Caki2 (cell line): ENCODE results near the gene SLAMF7. TPM values are rescaled to one million over a fixed set of nuclear protein-coding genes. Genes with fewer than 3 reads are reported as not detected.

Source experiments
- DNase-seq: peaks from one replicate; pipeline ENCODE4 v3.0.0-alpha.2; 2015; ENCODE audit warnings: low read depth
- in situ Hi-C: cut with HindIII; loops from 2 replicates; pipeline ENCODE4 v1.10.0; 2016; ENCODE audit warnings: low sequenced_read_pairs, low pct_unique_long_range_greater_than_20kb, mixed read lengths
- total RNA-seq: library from RNA; depleted of rRNA; stranded (reverse); fragments of >200 nt; shearing (Covaris generic); gene quantifications from 2 replicates; pipeline ENCODE4 v1.2.3, GENCODE V29; 2014; ENCODE audit warnings: low replicate concordance

SLAMF7 gene
- total RNA-seq, 1 experiment from 2014 or later: not detected

DNA sequence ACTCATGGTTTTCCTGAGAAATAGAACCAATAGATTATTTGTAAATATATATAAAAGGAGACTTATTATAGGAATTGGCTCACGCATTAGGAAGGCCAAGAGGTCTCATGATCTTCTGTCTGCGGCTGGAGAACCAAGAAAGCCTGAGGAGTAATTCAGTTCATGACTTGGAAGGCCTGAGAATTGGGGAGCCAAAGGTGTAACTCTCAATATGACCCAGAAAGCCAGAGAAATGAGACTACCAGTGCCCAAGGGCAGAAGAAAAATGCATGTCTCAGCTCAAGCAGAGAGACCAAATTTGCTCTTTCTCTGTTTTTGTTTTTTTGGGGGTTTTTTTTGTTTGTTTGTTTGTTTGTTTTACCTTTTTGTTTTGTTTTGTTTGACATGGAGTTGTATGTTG is 19.5 kb downstream of the SLAMF7 start:
- no peak for DNase-seq
- in situ Hi-C loops: no loop called here

DNA sequence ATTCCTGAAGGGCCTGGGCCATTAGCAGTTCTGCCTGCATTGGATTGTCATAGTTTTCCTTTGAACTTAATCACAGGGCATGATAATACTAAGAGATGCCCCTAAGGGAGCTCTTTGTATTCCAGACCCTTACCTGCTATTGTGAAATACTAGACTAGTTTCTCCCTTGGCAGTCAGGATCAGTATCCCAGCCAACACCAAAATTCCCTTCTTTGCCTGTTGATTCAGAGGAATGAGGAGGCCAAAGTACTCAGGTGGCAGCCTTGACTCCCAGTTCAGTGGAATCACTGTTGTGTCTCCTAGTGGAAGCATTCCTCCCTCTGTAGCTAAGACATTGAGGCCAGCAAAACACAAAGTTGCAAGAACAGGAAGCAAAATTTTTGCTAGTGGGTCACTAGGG is 20.7 kb downstream of the SLAMF7 start:
- in situ Hi-C loops: no loop called here
- DNase-seq: no peak

DNA sequence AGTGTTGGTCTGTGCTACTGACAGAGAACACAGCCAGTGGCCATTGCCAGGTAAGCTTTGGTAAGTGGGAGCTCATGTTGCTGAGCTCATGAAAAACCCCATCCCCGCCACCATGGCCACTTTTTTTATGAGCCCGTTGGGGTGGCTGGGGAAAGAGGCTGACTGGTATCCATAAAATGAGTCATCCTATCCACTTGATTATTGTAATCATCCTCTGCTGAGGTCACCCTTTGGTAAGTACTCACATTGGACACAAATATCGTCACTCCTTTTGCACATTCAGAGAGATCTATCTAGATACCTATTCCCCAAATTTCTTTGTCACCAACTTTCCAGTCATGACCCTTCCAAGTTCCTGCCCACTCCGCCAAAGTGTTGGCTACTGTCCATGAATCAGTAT is 22.0 kb downstream of the SLAMF7 start:
- in situ Hi-C loops: no loop called here
- DNase-seq: no peak

DNA sequence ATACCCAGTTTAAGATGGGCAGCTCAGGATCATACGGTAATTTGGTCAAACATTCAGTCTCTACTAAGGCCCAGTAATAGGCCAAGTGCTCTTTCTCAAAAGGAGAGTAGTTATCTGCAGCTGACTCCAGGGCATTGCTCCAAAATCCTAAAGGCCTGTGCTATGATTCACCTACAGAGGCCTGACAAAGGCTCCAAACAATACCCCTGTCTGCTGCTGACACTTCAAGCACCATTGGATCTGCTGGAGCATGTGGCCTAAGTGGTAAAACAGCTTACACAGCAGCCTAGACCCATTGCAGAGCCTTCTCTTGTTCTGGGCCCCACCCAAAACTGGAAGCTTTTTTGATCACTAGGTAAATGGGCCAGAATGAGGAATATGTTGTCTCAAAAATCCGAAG is 22.8 kb downstream of the SLAMF7 start:
- in situ Hi-C loops: no loop called here
- DNase-seq: no peak

DNA sequence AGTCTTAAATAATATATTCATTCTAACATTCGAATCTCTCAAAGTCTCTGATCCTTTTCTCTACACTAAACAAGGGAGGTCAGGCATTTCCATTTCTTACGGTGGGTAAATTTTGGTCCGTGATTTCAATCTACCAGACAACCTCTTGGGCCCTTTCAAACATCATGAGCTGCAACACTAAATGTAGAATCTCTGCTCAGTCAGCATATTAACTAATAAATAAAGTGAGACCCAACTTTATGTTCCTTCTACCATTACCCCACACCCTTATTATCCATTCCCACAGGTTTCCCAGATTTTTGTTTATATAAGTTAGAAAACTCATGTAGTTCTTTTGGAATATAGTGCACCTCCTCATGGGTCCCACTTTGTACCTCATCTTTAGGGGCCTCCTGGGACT is 24.9 kb downstream of the SLAMF7 start:
- DNase-seq: no peak
- in situ Hi-C loops: no loop called here

DNA sequence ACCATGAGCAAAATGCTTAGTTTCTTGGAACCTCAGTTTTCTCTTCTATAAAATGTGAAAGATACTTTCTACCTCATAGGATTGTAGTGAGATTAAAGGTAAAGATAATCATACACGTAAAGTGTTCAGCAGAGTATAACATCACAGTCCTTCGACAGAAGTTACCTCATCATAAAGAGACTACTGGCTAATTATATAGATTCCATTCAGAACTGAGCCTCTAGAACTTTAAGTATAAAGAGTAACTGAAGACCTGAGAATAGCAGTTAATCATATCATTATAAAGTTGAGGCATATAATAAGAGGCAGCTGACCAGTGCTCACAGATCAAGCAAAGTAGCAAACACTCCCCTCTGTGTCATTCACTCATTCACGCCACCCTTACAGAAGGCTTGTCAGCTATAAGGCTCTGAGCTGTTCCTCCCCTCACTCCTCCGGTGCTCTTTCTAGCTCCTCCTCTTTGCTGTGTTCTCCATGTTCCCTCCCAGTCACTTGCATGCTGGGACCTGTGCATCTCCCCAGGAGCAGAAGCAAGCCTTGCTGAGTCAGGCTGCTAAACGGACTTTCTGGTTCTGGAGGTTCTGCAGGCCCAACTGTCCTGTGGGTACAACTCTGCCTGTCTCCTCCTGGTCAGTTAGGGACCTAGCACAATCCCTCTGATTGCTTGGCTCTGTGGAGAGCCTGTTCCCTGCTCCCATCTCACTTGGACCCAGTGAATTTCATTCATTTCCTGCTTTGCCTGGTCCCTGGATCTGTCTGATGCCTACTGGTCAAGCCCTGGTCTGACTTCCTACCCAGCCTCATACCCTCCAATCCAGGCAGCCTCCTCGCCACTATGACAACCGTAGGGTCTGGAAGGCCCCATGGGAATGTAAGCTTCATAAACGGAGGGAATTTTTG is 28.6 kb downstream of the SLAMF7 start:
- no peak for DNase-seq
- in situ Hi-C loops: no loop called here

DNA sequence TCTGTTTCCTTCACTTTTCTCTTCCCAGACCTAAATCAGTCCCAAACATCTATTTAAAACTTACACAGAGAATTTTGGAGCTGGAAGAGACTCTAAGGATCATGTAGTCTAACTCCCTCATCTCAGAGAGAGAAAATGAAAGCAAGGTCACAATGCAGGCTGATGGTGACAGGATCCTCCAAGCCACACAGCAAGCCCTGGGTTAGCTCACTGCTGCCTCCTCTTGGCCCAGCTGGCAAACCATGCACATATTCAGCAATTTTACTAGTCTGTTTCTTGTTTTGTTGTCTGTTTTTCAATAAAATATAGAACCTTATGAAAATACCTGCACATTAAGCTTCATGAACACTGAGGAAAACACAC is 29.2 kb downstream of the SLAMF7 start:
- no peak for DNase-seq
- in situ Hi-C loops: no loop called here

DNA sequence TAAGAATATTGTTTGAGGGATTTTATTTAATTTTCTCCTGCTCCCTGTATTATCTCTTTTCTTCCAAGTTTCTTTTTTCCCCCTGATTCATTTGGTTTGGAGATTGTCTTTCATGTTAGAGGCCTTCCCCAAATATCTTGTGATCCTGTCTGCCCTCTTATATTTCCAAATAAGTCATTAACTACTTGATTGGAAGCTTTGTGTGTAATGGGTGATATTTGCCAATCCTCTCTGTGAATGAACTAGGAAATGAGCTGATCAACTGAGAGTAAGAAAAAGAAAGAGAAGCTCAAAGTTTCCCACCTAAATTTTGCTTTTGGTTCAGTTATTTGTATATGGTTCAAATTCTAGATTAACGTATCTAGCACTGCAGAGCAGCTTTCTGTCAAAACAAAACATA is 33.3 kb downstream of the SLAMF7 start:
- DNase-seq: no peak
- in situ Hi-C loops: no loop called here

DNA sequence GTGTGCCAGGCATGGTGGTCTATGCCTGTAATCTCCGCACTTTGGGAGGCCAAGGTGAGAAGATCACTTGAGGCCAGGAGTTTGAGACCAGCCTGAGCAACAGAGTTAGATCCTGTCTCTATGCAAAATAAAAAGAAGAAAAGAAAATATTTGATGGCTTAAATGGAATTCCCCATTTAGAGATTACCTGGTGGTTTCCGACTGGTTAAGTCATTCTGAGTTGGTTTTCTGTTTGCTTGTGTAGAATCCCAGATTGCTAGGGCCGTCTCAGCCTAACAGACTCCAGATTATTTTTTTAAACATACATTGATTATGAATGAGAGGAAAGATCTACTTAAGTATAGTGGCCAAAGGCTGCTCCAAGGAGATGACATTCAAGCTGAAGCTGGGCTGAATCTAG is 34.0 kb downstream of the SLAMF7 start:
- no peak for DNase-seq
- in situ Hi-C loops: no loop called here

DNA sequence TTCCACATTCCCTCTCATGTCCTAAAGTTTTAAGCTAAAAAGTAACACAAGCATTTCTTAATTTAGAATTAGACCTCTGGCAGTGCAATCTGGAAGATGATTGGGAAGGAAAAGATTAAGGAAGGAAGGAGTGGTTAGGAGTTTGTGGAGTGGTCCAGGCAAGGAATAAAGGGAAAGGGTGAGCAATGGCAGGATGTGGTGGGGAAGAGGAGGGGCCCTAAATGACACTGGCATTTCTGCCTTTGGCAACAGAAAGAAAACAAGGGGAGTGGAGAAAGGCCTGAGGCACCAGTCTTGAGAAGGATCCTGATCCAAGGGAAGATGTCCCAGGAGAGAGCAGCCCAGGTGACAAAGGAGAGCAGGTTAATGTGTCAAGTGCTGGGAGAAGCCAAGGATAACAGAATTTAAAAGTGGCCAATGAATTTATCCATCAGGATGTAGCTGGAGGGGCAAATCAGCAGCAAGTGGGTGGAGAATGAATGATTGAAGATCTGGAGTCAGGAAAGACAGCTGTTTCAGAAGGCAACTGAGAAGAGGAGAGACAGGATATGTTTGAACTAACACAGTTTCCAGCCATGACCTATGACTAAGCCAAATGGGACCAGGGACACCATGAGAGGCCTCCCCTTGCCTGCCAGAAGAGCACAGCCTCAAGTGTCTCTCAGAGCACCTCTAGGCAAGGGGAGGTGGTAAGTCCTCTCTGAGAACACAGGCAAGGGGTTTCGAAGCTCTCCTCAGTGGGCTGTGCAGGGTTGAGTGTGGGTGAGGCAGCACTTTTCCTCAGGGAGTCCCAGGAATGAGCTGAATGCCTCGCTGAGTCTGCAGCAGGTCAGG is 36.1 kb downstream of the SLAMF7 start:
- in situ Hi-C loops: no loop called here
- DNase-seq: no peak

DNA sequence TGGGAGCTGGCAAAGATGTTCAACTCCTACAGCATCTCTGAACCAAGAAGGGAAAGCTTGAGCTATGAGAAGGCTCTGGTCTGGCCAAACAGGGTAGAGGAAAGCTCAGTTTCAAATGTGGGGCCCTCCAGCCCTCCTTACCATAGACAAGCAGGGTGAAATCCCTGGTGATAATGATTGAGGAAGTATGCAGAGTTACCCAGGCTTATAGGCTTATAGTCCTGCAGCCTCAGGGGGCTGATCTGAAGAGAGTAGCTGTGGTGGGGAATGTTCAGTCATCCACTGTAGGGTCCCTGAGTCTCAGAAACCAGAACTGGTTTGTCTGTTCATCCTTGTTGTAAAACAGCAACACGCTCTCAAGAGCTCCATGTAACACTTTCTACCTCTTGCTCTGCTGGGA is 37.1 kb downstream of the SLAMF7 start:
- DNase-seq: no peak
- in situ Hi-C loops: no loop called here

DNA sequence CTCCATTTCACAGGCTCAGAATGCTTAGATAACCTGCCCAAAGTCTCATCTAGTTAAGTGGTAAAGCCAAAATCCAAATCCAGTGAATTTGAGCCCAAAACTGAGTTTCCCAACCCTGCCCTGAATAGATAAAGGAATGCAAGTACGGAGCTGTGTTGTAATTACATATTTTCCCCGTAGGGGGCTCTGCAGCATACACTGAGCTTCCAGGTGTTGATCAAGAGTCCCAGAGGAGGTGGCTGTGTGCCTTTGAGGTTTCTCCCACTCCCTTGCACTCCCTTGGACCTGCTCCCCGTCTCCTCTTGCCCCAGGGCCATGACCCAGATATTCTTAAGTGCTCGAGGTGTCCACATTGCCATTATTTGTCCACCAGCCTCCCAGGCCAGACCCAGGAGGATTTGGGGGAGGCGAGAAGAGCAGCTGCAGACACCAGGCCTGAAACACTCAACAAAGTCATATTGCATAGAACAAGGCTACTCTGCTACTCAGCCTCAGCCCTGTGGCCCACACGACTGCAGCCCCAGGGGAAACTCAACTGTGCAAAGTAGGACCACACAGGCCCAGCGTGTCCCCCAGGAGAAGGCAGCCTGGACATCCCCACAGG is 38.5 kb downstream of the SLAMF7 start:
- DNase-seq: no peak
- in situ Hi-C loops: no loop called here

DNA sequence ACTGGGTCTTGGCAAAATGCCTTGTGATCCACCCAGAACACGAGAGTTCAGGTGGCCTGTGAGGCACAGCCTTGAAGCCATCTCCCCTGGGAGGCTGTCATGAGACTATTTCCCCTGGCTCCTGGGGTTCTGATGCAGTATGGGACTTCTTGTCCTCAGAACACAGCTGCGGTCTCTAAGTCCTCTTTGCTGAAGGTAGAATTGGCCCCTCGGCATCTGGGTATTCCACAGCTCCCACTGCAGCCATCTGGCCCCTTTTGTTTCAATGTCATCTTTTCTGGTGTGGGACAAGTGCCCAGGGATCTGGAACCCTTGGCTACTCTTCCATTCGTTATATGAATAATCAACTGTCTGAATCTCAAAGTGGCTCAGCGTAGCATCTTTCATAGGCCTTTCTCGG is 39.9 kb downstream of the SLAMF7 start:
- in situ Hi-C loops: no loop called here
- no peak for DNase-seq

DNA sequence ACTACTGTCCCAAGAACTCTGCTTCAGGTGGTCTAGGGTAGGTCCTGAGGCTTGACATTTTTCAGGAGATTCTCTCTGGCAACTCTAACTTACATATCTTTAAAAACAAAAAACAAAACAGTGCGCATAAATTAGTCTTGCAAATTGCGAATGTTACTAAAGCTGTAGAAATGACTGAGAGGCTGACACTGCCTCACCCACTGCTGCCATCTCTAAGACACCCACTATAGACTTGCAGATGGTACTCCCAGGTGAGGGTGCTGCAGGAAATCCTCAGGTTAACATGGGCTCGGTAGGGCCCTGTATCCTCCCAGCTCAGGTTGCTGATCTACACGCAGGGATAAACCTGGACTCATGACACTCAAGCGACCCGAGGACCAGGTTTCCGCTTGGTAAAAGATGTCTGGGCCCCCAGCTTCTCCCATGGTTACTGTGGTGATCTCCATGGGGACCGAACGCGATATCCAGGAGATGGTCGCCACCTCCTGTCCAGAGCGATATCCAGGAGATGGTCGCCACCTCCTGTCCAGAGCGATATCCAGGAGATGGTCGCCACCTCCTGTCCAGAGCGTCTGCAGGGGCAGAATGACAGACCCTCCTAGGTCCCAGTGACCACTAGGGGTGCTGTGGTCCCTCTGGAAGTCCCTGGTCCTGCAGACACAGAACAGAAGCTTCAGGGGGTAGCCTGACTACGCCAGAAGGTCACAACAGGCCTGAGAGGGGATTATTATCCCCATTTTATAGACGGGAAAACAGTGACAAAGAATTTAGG is 40.8 kb downstream of the SLAMF7 start:
- in situ Hi-C loops: no loop called here
- no peak for DNase-seq

DNA sequence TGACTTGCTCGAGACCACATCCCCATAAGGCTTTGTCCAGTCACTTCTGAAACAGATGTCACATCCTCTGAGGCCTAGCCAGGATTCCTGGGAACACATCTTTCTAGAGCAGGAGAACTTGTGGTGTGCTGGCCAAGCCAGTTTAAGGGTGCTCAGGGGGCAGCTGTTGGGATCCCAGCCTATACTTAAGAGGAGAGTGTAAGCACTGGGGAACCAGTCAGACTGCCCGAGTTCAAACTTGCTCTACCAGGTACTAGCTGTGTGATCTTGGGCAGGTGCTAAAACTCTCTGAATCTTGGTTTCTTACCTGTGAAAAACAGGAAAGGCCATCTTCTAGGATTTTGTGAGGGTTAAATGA is 41.3 kb downstream of the SLAMF7 start:
- no peak for DNase-seq
- in situ Hi-C loops: no loop called here

DNA sequence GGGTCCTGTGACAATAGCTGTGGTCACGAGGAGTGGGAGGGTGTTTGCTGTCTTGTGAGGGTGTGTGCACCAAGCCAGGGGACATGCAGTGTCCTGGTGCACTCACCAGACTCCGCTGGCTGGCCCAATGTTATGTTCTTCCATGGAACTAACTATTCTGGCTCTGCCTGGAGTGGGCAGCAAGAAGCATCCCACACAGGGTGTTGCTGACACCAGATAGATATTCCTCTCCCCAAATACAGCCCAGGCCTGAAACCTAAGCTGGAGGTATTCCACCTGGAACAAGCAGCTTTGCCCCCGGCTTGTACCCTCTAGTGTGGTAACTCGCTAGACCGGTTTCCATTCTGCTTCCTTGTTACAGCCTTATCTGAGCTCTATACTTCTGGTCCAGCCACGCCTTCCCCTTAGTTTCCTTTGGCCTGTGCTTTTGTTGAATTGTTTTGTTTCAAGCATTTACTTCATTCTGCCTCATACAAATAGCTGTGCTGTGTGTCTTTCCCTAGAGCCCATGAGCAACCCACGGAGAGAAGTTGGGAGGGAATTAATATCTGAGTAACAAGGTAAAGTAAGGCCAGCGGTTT is 42.2 kb downstream of the SLAMF7 start:
- in situ Hi-C loops: no loop called here
- no peak for DNase-seq

DNA sequence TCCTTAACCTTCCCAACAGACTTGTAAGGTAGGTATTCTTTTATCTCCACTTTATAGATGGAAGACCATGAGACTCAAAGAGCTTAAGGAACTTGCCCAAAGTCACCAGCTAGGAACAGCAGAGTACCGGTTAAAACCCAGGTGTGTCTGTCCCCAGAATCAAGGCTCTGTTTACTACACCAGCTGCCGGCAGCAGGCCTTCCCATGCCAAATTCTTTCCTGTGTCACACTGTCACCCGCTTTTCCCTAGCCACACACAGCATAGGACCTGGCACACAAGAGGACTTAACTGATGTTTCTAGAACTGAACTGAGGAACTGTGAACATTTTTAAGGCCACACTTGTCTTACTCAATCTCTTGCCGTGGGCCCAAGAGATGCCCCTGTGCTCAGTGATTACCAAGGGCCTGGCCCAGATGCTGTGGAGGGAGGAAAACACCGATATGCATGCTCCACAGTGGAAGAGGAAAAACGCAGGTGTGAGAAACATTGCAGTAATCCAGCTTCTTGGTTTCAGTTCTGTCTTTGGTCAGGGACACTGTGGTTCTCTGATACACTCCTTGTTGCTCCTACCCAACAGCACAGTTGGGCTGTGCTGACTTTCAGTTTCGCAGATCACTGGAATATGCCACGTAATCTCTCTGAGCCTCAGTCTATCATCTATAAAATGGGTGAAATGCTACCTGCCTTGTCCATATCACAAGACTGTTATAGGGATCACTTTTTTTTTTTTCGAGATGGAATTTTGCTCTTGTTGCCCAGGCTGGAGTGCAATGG is 43.1 kb downstream of the SLAMF7 start:
- in situ Hi-C loops: no loop called here
- DNase-seq: no peak
